DOHH2 (cell line): ENCODE results near the gene SLC22A15.

ENCODE experiments used
- H3F3A ChIP-seq: fragments of 200-600 bp; sonication (generic), shearing (Covaris generic); 2 replicates; pipeline ENCODE4 v1.6.0; 2016; ENCODE audit warnings: antibody characterized with exemption, mild to moderate bottlenecking; ENCODE audit not compliant: control insufficient read depth, insufficient read depth
- H3K27ac ChIP-seq: fragments of 200-600 bp; sonication (generic); 2 replicates; pipeline ENCODE4 v1.5.1; 2014; ENCODE audit warnings: low read depth, mild to moderate bottlenecking, low read length, moderate library complexity
- H3K27me3 ChIP-seq: fragments of 200-600 bp; sonication (generic); 2 replicates; pipeline ENCODE4 v1.6.1; 2014; ENCODE audit warnings: mild to moderate bottlenecking, low read length, mixed read lengths; ENCODE audit not compliant: control insufficient read depth
- H3K36me3 ChIP-seq: fragments of 200-600 bp; sonication (generic); 2 replicates; pipeline ENCODE4 v1.6.1; 2014; ENCODE audit warnings: mild to moderate bottlenecking, low read length, moderate library complexity, mixed read lengths; ENCODE audit not compliant: control insufficient read depth
- H3K4me1 ChIP-seq: fragments of 200-600 bp; sonication (generic); 2 replicates; pipeline ENCODE4 v1.6.1; 2014; ENCODE audit warnings: mild to moderate bottlenecking, low read length, mixed read lengths; ENCODE audit not compliant: control insufficient read depth
- H3K4me2 ChIP-seq: fragments of 200-600 bp; sonication (generic); 2 replicates; pipeline ENCODE4 v1.6.0; 2014; ENCODE audit warnings: mild to moderate bottlenecking, low read length, moderate library complexity
- H3K4me3 ChIP-seq: fragments of 200-600 bp; sonication (generic); 2 replicates; pipeline ENCODE4 v1.5.1; 2014; ENCODE audit warnings: mild to moderate bottlenecking, low read length, mixed read lengths
- H3K79me2 ChIP-seq: fragments of 200-600 bp; sonication (generic); 2 replicates; pipeline ENCODE4 v1.6.1; 2014; ENCODE audit warnings: mild to moderate bottlenecking, low read length, mixed read lengths; ENCODE audit not compliant: control insufficient read depth
- H3K9me2 ChIP-seq: fragments of 200-600 bp; sonication (generic); replicated peaks from 2 replicates; pipeline ENCODE4 v1.6.1; 2014; ENCODE audit warnings: mild to moderate bottlenecking, low read length, mixed read lengths; ENCODE audit not compliant: control insufficient read depth
- H3K9me3 ChIP-seq: fragments of 200-600 bp; sonication (generic); 2 replicates; pipeline ENCODE4 v1.6.1; 2014; ENCODE audit warnings: antibody characterized with exemption, low read length, mixed read lengths; ENCODE audit not compliant: control insufficient read depth, insufficient read depth
- H4K20me1 ChIP-seq: fragments of 200-600 bp; sonication (generic); 2 replicates; pipeline ENCODE4 v1.6.0; 2014; ENCODE audit warnings: low read depth, mild to moderate bottlenecking, antibody characterized with exemption, low read length, moderate library complexity; ENCODE audit not compliant: control insufficient read depth, insufficient read depth
- EZH2phosphoT487 ChIP-seq: fragments of 200-600 bp; sonication (generic); IDR thresholded peaks from 2 replicates; pipeline ENCODE4 v1.6.1; 2017; ENCODE audit warnings: borderline replicate concordance, mild to moderate bottlenecking, antibody characterized with exemption, low read length, moderate library complexity, mixed read lengths
- TF ChIP-seq, protein P1 (sequence below): fragments of 200-600 bp; sonication (generic); IDR thresholded peaks from one replicate; pipeline ENCODE4 v1.5.1; 2014; ENCODE audit warnings: antibody characterized with exemption, mild to moderate bottlenecking, low read depth, low read length; ENCODE audit not compliant: poor library complexity, severe bottlenecking

The SLC22A15 gene

DNA sequence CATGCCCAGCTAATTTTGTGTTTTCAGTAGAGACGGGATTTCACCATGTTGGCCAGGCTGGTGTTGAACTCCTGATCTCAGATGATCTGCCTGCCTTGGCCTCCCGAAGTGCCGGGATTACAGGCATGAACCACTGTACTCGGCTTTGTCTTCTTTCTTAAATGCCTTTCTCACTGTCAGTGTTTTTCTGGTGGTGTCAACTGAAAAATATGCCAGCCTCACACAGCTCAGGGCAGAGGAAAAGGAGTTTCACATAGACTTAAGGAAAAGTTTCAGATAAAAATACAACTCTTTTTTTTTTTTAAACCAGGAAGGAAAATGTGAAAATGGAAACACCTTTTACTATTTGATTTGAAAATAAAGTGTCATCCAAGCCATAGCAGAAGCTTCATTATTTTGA, 130.3 kb downstream of the SLC22A15 start:
- Histone ChIP-seq H3K4me3 (no peak overlapping the region), H3K36me3 (no peaks in the 10 kb centered on the region), H3K4me1 (peaks cover 8% of the 10 kb centered on the region; the same call in 1 of the 2 replicates), H3K9me3 (no peaks in the 10 kb centered on the region), H4K20me1 (no peaks in the 10 kb centered on the region), H3K4me2 (no peak overlapping the region), H3K27me3 (no peaks in the 10 kb centered on the region), H3K27ac (no peak overlapping the region), H3K79me2 (no peaks in the 10 kb centered on the region), H3F3A (no peaks in the 10 kb centered on the region), H3K9me2 (no peaks in the 10 kb centered on the region)
- TF ChIP-seq, protein P1, sequence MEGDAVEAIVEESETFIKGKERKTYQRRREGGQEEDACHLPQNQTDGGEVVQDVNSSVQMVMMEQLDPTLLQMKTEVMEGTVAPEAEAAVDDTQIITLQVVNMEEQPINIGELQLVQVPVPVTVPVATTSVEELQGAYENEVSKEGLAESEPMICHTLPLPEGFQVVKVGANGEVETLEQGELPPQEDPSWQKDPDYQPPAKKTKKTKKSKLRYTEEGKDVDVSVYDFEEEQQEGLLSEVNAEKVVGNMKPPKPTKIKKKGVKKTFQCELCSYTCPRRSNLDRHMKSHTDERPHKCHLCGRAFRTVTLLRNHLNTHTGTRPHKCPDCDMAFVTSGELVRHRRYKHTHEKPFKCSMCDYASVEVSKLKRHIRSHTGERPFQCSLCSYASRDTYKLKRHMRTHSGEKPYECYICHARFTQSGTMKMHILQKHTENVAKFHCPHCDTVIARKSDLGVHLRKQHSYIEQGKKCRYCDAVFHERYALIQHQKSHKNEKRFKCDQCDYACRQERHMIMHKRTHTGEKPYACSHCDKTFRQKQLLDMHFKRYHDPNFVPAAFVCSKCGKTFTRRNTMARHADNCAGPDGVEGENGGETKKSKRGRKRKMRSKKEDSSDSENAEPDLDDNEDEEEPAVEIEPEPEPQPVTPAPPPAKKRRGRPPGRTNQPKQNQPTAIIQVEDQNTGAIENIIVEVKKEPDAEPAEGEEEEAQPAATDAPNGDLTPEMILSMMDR: no peak
- TF ChIP-seq EZH2phosphoT487: no peak

GRCh38 chr1:116107371-116107770, 131.1 kb downstream of the SLC22A15 start:
- no peaks in the 10 kb centered on the region for H4K20me1 ChIP-seq
- H3K36me3 ChIP-seq: no peaks in the 10 kb centered on the region
- no peak for TF ChIP-seq EZH2phosphoT487
- TF ChIP-seq, protein P1: no peak
- no peaks in the 10 kb centered on the region for H3K27me3 ChIP-seq
- H3K9me2 ChIP-seq: no peaks in the 10 kb centered on the region
- no peaks in the 10 kb centered on the region for H3F3A ChIP-seq
- no peak overlapping the region for H3K4me2 ChIP-seq
- no peak overlapping the region for H3K4me3 ChIP-seq
- no peak overlapping the region for H3K27ac ChIP-seq
- H3K9me3 ChIP-seq: no peaks in the 10 kb centered on the region
- H3K79me2 ChIP-seq: no peaks in the 10 kb centered on the region
- peaks cover 8% of the 10 kb centered on the region; the same call in 1 of the 2 replicates for H3K4me1 ChIP-seq

GRCh38 chr1:116110567-116111523, 134.5 kb downstream of the SLC22A15 start, which contains the start of gene MAB21L3:
Gene MAB21L3 (plus strand): TSS chr1:116111399. CDS start chr1:116112616, 1,217 bp downstream.
- TF ChIP-seq, protein P1: no peak
- TF ChIP-seq EZH2phosphoT487: no peak
- Histone ChIP-seq H3K79me2 (no peaks in the 10 kb centered on the region), H3K27ac (no peak within 1 kb of the TSS), H3K27me3 (0 out of 2 replicates have a peak, but pooled peaks cover 3% of the 10 kb centered on the region), H3F3A (no peaks in the 10 kb centered on the region), H3K4me2 (no peak within 1 kb of the TSS), H3K4me3 (no peak within 1 kb of the TSS), H3K9me2 (no peaks in the 10 kb centered on the region), H3K9me3 (no peaks in the 10 kb centered on the region), H3K4me1 (peaks cover 8% of the 10 kb centered on the region; the same call in 1 of the 2 replicates), H3K36me3 (no peaks in the 10 kb centered on the region), H4K20me1 (no peaks in the 10 kb centered on the region)
